GF-D8 (cell line): Measurements from ENCODE around the gene CFAP119.

ENCODE experiments used
- DNase-seq: peaks from one replicate; lab custom pipeline; 2025; lab: John Stamatoyannopoulos, UW

The CFAP119 gene

DNA sequence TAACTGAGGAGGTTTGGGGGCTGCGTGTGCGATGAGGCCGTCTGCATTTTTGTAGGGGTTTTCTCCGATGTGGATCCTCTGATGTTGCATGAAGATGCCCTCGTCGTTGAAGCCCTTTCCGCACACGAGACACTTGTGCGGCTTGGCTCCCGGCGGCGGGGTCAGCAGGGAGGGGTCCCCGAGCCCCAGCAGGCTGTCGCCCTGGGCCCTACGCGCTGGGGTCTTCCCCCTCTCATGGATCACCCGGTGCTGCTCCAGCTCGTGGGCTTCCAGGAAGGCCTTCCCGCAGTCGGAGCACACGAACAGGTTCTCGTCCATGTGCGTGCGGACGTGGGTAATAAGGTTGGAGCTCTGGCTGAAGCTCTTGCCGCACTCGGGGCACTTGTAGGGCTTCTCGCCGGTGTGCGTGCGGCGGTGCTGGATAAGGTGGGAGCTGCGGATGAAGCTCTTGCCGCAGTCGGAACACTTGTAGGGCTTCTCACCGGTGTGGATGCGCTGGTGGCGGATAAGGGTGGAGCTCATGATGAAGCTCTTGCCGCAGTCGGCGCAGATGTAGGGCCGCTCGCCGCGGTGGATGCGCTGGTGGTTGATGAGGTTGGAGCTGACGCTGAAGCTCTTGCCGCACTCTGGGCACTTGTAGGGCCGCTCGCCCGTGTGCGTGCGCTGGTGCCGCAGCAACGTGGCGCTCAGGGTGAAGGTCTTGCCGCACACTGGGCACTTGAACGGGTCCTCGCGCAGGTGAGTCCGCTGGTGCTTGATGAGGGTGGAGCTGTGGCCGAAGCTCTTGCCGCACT lies 20.8 kb upstream of the CFAP119 start:
- DNase-seq, result no peak

DNA sequence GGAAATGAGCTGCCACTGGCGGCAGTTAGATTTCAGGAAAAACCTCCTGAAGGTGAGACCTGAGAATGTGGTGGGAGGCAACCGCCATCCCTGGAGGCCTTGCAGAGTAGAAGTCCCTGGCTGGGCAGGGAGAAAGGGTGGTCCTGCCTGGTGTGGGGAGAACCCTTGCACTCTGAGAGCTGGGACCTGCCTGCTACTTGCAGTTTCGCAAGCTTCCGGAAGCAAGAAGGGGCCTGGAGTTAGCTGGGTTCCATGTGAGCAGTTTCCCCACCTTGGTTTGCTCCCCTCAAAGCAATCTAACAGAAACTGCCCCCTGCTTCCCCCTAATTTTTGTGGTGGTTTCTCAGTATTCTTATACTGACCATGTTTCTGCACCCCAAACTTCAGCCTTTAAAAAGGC lies 18.7 kb upstream of the CFAP119 start:
- peak; percentile 47 for DNase-seq

DNA sequence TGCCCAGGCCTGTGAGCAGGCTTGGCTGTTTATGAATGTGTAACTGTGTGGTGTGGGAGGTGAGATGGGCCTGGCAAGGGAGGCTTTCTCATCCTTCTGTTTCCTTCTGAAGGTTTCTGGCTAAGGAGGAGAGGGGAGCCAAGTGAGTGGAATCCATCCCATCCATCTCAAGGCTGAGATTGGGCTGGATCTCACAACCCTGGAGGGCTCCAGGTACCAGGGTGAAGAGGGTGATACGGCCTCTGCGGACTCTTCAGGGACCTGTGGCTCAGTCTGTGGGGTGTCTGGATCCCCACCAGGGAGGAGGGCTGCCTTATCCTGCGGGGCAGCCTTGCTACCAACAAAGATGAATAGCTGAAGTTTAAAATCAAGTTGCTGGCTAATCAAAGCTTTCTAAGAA lies 18.2 kb upstream of the CFAP119 start:
- DNase-seq, result no peak

DNA sequence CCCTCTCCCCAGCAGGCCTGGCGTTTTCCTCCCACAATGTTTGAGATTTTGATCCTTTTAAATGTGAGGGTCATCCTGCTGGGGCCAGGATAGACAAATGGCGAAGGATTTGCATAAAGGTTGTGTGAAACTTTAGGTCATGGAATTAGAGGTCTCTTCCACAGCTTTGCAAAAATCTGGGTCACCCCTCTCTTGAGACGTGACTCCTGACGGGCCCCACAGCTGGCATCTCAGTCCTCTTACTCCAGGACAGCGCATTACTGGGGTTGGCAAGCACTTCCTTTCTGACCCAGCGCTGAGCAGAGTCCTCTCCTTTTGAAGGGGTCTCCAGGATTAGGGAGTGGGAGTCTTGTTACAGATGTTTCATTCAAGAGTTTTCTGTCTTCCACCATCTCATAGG lies 17.7 kb upstream of the CFAP119 start:
- no peak for DNase-seq

DNA sequence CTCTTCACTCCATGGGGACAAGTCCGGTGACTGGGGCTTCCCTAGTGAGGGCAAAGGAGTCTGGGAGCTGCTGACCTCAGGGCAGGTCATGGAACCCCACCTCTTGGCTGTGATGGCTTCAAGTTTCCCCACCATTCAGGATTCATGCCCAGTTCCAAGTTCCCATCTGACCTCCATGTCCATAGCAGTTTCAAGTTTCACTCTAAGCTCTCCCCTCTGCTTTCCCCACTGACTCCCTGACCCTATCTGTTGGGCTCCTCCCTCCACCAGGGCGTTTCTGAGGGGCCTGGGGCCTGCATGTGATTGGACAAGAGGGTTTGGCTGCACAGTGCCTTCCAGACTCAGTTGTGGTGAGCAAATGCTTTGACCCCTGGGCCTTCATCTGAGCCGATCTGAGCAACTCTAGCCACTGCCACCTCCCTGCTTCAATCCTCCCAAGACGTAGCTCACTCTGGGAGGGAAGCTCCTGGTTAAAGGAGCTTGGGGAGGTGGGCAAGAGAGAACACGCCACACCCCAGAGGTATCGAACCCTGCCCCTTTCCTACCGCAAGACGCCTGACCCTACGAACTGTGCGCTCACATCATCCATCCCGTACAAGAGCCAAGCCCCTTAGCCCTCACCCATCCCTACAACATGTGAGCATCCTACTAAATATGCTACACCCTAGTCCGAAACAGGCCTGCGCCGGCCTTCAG lies 16.8 kb upstream of the CFAP119 start:
- DNase-seq, result no peak

DNA sequence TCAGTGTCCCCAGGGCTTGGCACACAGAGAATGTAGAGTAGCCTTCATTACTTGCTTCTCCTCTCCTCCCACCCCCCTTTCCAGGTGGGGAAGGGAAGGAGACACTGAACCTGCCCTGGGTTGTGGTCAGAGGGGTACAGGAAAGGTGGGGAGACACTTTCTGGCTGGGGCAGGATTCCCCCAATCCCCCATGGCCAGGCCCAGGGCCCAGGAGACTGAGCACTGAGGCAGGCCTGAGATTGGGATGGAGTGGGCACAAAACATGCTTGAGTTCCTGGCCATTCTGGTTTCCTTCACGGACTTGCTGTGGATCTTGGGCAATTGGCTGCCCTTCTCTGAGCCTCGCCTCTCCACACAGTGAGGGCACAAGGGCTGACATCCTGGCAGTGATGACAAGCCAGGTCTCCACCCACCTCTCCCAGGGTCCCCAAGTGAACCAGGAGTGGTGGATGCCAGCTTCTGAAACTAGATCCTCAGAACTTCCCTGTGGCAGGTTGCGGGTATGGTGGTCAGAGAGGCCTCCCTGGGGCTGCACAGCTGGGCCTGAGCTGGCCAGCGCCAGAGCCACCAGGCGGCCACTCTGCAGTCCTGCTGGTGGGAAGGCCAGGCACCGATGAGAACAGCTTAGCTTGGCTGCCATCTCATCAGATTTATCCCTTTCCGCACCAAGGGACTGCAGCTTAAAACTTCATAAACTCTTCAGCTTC lies 15.9 kb upstream of the CFAP119 start:
- no peak for DNase-seq

DNA sequence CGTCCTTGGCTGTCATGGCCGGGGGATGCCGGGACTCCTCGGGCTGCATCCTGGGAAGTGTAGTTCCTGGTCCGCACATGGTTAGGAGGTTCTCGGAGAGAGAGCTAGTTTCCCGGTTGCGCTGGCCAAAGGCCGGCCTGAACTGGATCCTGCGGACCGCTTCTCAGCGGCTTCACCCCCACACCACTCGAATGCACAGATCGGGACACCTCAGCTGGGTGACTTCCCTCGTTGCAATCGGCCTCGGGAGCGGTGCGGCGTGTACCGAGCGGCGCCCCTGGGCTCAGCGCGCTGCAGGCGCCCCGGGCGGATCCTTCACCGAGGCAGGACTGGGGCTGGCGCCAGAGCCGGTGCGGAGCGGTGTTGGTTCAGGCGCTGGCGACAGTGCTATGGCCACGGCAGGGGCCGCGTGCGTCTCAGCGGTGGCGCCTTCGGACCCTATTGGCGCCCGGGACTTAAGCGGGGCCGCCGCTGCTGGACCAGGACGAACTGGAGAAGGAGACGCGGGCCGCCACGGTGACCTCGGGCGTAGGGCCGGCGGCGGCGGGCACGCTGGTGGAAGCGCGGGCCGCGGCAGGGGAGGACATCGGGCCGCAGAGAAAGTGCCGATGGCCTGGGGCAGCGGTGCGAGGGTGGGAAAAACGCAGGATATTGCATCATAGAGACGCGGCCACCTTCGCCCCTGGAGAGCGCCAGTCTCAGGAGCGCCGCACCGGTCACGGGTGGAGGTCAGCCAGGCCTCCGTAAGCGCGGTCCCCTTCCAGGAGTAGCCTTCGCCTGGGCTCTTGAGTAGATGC lies 13.7 kb upstream of the CFAP119 start:
- DNase-seq, result peak; percentile 50

DNA sequence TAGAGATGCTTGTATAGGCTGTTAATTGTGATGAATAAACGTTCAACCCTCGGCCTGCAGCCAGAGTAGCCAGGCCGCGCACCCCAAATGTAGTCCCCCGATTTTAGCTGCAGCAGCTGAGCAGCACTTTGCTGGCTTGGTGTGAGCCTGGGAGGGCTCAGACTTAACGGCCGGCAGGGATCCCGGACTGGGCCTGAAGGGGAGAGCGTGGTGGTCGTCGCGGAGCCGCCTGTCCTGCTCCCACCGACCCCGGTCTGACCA lies 13.2 kb upstream of the CFAP119 start:
- DNase-seq, result no peak

DNA sequence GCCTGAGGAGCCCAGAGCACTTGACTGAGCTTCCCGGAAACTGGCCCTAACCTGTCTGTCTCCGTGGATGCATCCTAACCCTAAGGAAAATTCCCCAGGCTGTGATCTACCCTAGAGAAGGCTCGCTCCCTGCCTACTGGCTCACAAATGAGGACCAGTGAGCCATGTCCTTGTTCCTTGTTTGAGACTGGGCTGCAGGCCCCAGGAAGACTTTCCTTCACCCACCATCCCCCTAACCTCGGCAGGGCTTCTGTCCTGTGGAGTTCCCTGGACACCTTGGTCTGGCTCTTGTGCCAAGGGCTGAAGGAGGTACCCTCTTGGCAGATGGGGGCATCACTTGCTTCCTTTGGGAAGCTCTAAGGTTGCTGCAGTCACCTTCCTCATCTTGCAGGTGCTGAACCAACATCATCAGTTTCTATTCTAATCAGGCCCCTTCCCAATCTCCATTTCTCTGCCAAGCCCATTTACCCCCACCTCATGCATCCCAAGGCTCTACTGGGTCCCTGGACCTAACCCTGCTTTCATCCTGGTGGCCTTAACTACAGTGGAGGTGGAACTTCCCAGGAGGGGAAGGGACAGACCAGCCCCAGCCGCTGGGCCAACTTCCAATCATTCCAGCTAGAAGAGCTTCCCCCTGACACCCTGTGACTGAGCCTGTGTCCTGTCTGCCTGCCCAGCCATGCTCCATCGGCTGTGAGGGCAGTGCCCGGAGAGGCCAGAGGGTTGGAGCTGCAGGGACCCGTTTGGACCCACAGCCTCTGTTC lies 12.7 kb upstream of the CFAP119 start:
- no peak for DNase-seq

DNA sequence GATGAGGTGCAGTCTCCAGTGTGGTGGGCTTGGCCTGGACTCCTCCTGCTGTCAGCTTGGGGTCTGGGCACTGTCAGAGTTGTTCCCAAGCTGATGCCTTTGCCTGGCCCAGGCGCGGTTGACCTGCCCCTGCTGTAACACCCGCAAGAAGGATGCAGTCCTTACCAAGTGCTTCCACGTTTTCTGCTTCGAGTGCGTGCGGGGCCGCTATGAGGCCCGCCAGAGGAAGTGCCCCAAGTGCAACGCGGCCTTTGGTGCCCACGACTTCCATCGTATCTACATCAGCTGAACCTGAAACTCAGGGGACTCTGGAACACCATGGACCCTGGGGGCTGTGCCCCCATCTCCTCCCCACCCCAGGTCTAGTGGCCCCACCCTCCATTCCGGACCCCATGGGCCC lies 12.0 kb upstream of the CFAP119 start:
- DNase-seq, result no peak

DNA sequence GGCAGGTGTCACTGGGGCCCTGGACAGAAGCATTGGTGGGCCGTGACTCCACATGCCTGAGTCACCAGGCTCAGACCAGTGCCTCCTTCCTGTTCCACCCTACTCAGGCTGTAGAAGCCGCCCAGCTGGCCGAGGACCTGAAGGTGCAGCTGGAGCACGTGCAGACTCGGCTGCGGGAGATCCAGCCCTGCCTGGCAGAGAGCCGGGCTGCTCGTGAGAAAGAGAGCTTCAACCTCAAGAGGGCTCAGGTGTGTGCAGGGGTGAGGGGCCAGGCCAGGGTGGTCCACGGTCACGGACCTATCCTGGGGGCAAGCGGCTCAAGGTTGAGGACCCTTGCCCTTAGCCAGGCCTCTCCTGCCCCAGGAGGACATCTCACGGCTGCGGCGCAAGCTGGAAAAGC lies 9.9 kb upstream of the CFAP119 start:
- no peak for DNase-seq

DNA sequence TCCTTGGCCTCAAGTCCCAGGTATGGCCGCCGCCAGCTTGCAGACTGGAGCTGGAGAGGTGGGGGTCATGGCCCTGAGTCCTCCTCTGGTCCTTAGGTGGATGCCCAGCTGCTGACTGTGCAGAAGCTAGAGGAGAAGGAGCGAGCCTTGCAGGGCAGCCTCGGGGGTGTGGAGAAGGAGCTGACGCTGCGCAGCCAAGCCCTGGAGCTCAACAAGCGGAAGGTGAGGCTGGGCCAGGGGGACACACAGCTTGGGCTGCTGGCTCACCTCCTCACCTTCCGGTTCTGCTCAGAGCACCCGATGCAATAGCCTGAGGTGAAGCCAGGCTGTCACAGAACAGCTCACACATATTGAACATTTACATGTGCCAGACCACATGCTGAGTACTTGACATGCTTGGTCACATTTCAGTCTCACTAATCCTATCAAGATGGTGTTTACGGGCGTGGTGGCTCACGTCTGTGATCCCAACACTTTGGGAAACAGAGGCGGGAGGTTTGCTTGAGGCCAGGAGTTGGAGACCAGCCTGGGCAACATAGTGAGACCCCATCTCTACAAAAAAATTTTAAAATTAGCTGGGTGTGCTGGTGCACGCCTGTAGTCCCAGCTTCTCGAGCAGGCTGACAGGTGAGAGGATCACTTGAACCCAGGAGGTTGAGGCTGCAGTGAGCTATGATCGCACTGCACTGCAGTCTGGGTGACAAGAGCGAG lies 7.7 kb upstream of the CFAP119 start:
- no peak for DNase-seq

DNA sequence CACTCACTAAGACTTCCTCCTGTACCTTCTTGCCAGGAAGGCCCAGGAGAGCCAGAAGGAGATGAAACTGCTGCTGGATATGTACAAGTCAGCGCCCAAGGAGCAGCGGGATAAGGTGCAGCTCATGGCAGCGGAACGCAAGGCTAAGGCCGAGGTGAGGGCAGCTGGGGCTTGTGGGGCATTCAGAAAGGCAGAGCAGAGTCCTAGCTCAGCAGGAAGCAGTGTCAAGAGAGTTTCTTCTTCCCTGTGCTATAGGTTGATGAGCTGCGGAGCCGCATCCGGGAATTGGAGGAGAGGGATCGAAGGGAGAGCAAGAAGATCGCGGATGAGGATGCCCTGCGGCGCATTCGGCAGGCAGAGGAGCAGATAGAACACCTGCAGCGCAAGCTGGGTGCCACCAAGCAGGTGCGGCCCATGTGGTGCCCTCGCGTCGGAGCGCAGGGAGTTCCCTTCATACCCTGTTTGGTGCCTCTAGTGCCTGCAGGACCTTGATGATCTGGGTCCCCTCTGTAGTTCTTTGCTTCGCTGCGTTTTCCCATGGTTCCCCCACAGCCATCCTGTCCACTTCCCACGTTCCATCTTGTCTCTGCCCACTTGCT lies 6.8 kb upstream of the CFAP119 start:
- no peak for DNase-seq

DNA sequence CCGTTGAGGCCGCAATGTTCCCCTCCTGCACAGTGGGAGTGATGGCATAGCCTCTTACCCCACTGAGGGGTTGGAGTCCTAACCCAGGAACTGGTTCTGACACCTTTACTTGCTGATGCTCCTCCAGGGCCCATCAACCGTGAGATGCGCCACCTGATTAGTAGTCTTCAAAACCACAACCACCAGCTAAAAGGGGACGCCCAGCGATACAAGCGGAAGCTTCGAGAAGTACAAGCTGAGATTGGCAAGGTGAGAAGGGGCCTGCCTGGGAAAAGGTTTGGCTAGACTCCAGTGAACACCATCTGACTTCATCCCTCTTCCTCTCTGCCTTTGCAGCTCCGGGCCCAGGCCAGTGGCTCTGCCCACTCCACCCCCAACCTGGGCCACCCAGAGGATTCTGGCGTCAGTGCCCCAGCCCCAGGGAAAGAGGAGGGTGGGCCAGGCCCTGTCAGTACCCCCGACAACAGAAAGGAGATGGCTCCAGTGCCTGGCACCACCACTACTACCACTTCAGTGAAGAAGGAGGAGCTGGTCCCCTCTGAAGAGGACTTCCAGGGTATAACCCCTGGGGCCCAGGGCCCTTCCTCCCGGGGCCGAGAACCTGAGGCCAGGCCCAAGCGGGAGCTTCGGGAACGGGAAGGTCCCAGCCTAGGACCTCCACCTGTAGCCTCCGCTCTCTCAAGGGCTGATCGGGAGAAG lies 6.1 kb upstream of the CFAP119 start:
- no peak for DNase-seq

DNA sequence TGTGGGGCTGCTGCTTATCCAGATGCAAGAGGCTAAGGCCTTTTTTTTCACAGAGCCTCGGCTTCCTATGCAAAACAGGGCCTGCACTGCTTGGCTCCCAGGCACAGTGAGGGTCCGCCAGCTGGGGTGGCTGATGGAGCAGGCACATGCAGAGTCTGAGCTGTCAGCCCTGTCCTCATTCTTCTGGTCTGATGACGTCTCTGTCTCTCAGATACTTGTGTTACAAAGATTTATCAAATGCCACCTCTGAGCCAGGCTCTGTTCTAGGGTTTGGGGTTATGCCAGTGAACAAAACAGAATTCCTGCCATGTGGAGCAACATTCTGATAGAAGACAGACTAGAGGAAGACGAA lies 5.0 kb upstream of the CFAP119 start:
- DNase-seq, result no peak

DNA sequence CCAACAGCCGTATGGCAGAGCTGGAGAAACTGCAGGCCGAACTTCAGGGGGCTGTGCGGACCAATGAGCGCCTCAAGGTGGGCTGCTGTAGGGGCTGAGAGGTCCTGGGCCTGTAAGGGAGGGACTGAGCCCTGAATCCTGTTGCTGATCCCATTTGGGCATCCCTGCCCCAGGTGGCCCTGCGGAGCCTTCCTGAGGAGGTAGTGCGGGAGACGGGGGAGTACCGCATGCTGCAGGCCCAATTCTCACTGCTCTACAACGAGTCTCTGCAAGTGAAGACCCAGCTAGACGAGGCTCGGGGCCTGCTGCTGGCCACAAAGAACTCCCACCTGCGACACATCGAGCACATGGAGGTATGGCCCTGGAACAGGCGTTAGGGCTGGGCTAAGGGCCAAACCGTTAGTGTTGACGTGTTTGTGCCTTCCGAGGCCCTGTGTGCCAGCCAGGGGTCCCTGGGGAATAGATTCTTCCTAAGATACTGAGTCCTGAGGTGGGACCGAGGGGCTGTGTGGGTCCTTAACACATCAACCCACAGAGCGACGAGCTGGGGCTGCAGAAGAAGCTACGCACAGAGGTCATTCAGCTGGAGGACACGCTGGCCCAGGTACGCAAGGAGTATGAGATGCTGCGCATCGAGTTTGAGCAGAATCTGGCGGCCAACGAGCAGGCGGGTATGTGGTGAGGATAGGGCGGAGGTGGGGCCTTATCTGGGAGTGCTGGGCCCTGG lies 4.5 kb upstream of the CFAP119 start:
- no peak for DNase-seq

DNA sequence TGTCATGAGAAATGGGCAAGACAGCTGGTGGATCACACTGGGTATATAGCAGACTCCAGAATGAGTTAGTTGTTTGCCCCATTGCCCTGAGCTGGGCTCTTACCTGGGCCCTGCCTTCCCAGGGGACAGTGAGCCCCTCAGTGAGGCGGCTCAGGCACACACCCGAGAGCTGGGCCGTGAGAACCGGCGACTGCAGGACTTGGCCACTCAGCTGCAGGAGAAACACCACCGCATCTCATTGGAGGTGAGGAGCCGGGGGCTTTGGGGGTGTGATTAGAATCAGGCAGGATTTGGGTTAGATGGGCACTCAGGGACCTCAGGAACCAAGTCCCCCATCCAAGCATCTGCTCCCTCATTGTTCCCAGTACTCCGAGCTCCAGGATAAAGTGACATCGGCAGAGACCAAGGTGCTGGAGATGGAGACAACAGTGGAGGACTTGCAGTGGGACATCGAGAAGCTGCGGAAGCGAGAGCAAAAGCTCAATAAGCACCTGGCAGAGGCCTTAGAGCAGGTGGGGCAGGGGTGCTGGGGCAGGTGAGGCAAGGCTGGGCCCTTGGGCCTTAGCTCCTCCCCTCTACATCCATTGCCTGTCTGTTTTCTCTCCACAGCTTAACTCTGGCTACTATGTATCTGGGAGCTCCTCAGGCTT lies 3.1 kb upstream of the CFAP119 start:
- DNase-seq, result no peak

DNA sequence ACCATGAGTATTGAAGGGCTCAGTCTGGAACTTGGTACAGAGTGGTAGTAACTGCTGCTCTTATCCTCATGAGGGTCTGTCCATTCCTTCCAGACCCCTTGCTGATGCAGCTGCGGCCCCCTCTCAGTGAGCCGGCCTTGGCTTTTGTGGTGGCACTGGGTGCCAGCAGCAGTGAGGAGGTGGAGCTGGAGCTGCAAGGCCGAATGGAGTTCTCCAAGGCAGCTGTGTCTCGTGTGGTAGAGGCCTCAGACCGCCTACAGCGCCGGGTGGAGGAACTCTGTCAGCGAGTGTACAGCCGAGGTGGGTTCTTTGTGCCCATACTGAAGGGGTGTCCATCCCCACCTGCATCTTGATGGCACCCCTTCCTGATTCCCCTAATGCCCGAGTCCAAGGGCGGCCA lies 2.2 kb upstream of the CFAP119 start:
- DNase-seq, result no peak
